Glutamatergic neuron (in vitro differentiated cells): ENCODE data around the gene CDKL2. TPM values are rescaled to one million over a fixed set of nuclear protein-coding genes. Genes with fewer than 3 reads are reported as not detected.
"Not testable (repeated sequence)": the region's sequence is repeated elsewhere in the genome, so short reads cannot be mapped to it uniquely, and the experiment has no call there.

Experiments used
- DNase-seq: peaks from one replicate; pipeline ENCODE4 v3.0.0; 2022
- H3K27ac Mint-ChIP-seq: one replicate; pipeline ENCODE4 v1.8.0; 2020; ENCODE audit warnings: mild to moderate bottlenecking, mixed read lengths, inconsistent platforms; ENCODE audit not compliant: unreplicated experiment
- H3K27me3 Mint-ChIP-seq: one replicate; pipeline ENCODE4 v1.8.0; 2020; ENCODE audit warnings: mild to moderate bottlenecking, moderate library complexity, mixed read lengths, inconsistent platforms; ENCODE audit not compliant: unreplicated experiment
- H3K36me3 Mint-ChIP-seq: one replicate; pipeline ENCODE4 v1.8.0; 2020; ENCODE audit warnings: mild to moderate bottlenecking, mixed read lengths, inconsistent platforms; ENCODE audit not compliant: unreplicated experiment
- H3K4me1 Mint-ChIP-seq: one replicate; pipeline ENCODE4 v1.8.0; 2020; ENCODE audit warnings: mild to moderate bottlenecking, low read depth, mixed read lengths, inconsistent platforms; ENCODE audit not compliant: unreplicated experiment
- H3K4me3 Mint-ChIP-seq: one replicate; pipeline ENCODE4 v1.8.0; 2020; ENCODE audit warnings: mild to moderate bottlenecking, mixed read lengths, inconsistent platforms; ENCODE audit not compliant: unreplicated experiment
- H3K9me3 Mint-ChIP-seq: one replicate; pipeline ENCODE4 v1.8.0; 2020; ENCODE audit warnings: mild to moderate bottlenecking, moderate library complexity, mixed read lengths, inconsistent platforms; ENCODE audit not compliant: unreplicated experiment
- CTCF ChIP-seq: fragments of 200-600 bp; sonication (generic); IDR thresholded peaks from one replicate; pipeline ENCODE4 v1.5.0; 2021; ENCODE audit not compliant: partially characterized antibody, unreplicated experiment
- total RNA-seq: library from RNA; stranded (reverse); fragmentation: NEBNext Ultra II Directional; extraction: Animal tissue kit (Norgen Biotek cat#: 25700); gene quantifications from one replicate; pipeline ENCODE4 v1.2.1, GENCODE V29; 2021; ENCODE audit not compliant: unreplicated experiment

CDKL2 gene
- total RNA-seq, 1 donor from 2014 or later: 1.6 TPM

- peaks cover 30% of the 10 kb centered on the region for H3K4me1 Mint-ChIP-seq
Observed at GRCh38 chr4:75666299-75666698, 36.0 kb upstream of the CDKL2 start.

GRCh38 chr4:75664604-75665003 lies 34.3 kb upstream of the CDKL2 start:
- not testable (repeated sequence) for H3K9me3 Mint-ChIP-seq, H3K4me3 Mint-ChIP-seq, H3K27me3 Mint-ChIP-seq, DNase-seq, H3K27ac Mint-ChIP-seq, H3K36me3 Mint-ChIP-seq
- peaks cover 24% of the 10 kb centered on the region for H3K4me1 Mint-ChIP-seq

More at GRCh38 chr4:75666299-75666698, 36.0 kb upstream of the CDKL2 start:
- TF ChIP-seq CTCF: no peak
- H3K27ac Mint-ChIP-seq: no peak overlapping the region
- no peak for DNase-seq
- peaks cover 2% of the 10 kb centered on the region for H3K27me3 Mint-ChIP-seq
- no peaks in the 10 kb centered on the region for H3K9me3 Mint-ChIP-seq
- no peak overlapping the region for H3K4me3 Mint-ChIP-seq
- no peaks in the 10 kb centered on the region for H3K36me3 Mint-ChIP-seq

GRCh38 chr4:75662626-75663025 lies 32.3 kb upstream of the CDKL2 start:
- peaks cover 11% of the 10 kb centered on the region for H3K4me1 Mint-ChIP-seq
- TF ChIP-seq CTCF: no peak
- peaks cover 2% of the 10 kb centered on the region for H3K27me3 Mint-ChIP-seq
- DNase-seq: no peak
- H3K27ac Mint-ChIP-seq: no peak overlapping the region
- no peak overlapping the region for H3K4me3 Mint-ChIP-seq
- no peaks in the 10 kb centered on the region for H3K36me3 Mint-ChIP-seq
- no peaks in the 10 kb centered on the region for H3K9me3 Mint-ChIP-seq

- no peaks in the 10 kb centered on the region for H3K36me3 Mint-ChIP-seq
Observed at GRCh38 chr4:75660491-75660890, 30.2 kb upstream of the CDKL2 start.

GRCh38 chr4:75659512-75660031 lies 29.2 kb upstream of the CDKL2 start:
- H3K36me3 Mint-ChIP-seq: no peaks in the 10 kb centered on the region
- no peak overlapping the region for H3K27ac Mint-ChIP-seq
- no peaks in the 10 kb centered on the region for H3K27me3 Mint-ChIP-seq
- H3K9me3 Mint-ChIP-seq: peaks cover 1% of the 10 kb centered on the region
- H3K4me1 Mint-ChIP-seq: peaks cover 2% of the 10 kb centered on the region
- TF ChIP-seq CTCF: no peak
- H3K4me3 Mint-ChIP-seq: no peak overlapping the region
- DNase-seq: no peak

More at GRCh38 chr4:75660491-75660890, 30.2 kb upstream of the CDKL2 start:
- no peak for DNase-seq
- peaks cover 2% of the 10 kb centered on the region for H3K27me3 Mint-ChIP-seq
- H3K27ac Mint-ChIP-seq: no peak overlapping the region
- H3K4me3 Mint-ChIP-seq: no peak overlapping the region
- TF ChIP-seq CTCF: no peak
- no peaks in the 10 kb centered on the region for H3K9me3 Mint-ChIP-seq
- H3K4me1 Mint-ChIP-seq: peaks cover 7% of the 10 kb centered on the region

GRCh38 chr4:75658876-75659275 lies 28.5 kb upstream of the CDKL2 start:
- DNase-seq: no peak
- no peaks in the 10 kb centered on the region for H3K27me3 Mint-ChIP-seq
- no peaks in the 10 kb centered on the region for H3K36me3 Mint-ChIP-seq
- no peak overlapping the region for H3K27ac Mint-ChIP-seq
- peaks cover 2% of the 10 kb centered on the region for H3K9me3 Mint-ChIP-seq
- no peak for TF ChIP-seq CTCF
- H3K4me1 Mint-ChIP-seq: peaks cover 2% of the 10 kb centered on the region
- no peak overlapping the region for H3K4me3 Mint-ChIP-seq
